Muscle layer of colon (tissue), 2 donors: Measurements from ENCODE around the gene TBC1D2.
A peak's percentile ranks its signal among the peaks of the same experiment; 100 is the strongest.

Source experiments
- H3K27ac ChIP-seq: one replicate; pipeline ENCODE4 v1.7.0; 2013; ENCODE audit warnings: low read depth, mild to moderate bottlenecking, low read length, moderate library complexity
- H3K27me3 ChIP-seq, 2 donors: one replicate each; pipeline ENCODE4 v1.7.0; 2013; ENCODE audit warnings: low read length in 2 of 2, mild to moderate bottlenecking in 2 of 2; ENCODE audit not compliant: insufficient read depth in 2 of 2, control insufficient read depth in 1 of 2
- H3K36me3 ChIP-seq: one replicate; pipeline ENCODE4 v1.7.0; 2013; ENCODE audit warnings: mild to moderate bottlenecking, low read length; ENCODE audit not compliant: insufficient read depth
- H3K4me1 ChIP-seq: one replicate; pipeline ENCODE4 v1.7.0; 2013; ENCODE audit warnings: mild to moderate bottlenecking, low read length; ENCODE audit not compliant: insufficient read depth
- H3K4me3 ChIP-seq, 2 donors: one replicate each; pipeline ENCODE4 v1.7.0; 2013; ENCODE audit warnings: low read length in 2 of 2, low read depth in 1 of 2, mild to moderate bottlenecking in 1 of 2, moderate library complexity in 1 of 2
- H3K9ac ChIP-seq: one replicate; pipeline ENCODE4 v1.7.0; 2013; ENCODE audit warnings: low read length
- H3K9me3 ChIP-seq: one replicate; pipeline ENCODE4 v1.7.0; 2013; ENCODE audit warnings: mild to moderate bottlenecking, low read length
- donor health status: abdominal sarcoma.
- donor health status: Adenocarcinoma of cecum.

Gene TBC1D2

GRCh38 chr9:98195671-98196070 lies 59.8 kb downstream of the TBC1D2 start:
- Histone ChIP-seq H3K9me3 (no peaks in the 10 kb centered on the region), H3K27me3 (peaks cover 0 to 10% of the 10 kb centered on the region in 2 donors), H3K4me1 (no peaks in the 10 kb centered on the region), H3K9ac (no peak overlapping the region), H3K27ac (no peak overlapping the region), H3K36me3 (no peaks in the 10 kb centered on the region), H3K4me3 (no peak overlapping the region)

GRCh38 chr9:98193336-98193944 lies 62.0 kb downstream of the TBC1D2 start:
- no peak overlapping the region for H3K9ac ChIP-seq
- peaks cover 0 to 10% of the 10 kb centered on the region in 2 donors for H3K27me3 ChIP-seq
- H3K4me1 ChIP-seq = no peaks in the 10 kb centered on the region
- H3K4me3 ChIP-seq = peak overlapping the region; percentile 47 to 52
- no peak overlapping the region for H3K27ac ChIP-seq
- H3K36me3 ChIP-seq = no peaks in the 10 kb centered on the region
- no peaks in the 10 kb centered on the region for H3K9me3 ChIP-seq

GRCh38 chr9:98192503-98193335 lies 62.7 kb downstream of the TBC1D2 start, which contains the start of gene CORO2A:
Gene CORO2A, minus strand, starts transcription at chr9:98192637. Its CDS starts 34,977 bp downstream, at chr9:98157660.
- Histone ChIP-seq H3K9ac (no peak within 1 kb of the TSS), H3K27ac (no peak within 1 kb of the TSS), H3K9me3 (no peaks in the 10 kb centered on the region), H3K4me3 (peak within 1 kb of the TSS; percentile 47 to 52), H3K36me3 (no peaks in the 10 kb centered on the region), H3K27me3 (peaks cover 0 to 10% of the 10 kb centered on the region in 2 donors), H3K4me1 (no peaks in the 10 kb centered on the region)

- no peaks in the 10 kb centered on the region for H3K4me1 ChIP-seq
- peak overlapping the region; percentile 8 to 41 for H3K4me3 ChIP-seq
- H3K27me3 ChIP-seq = peaks cover 0 to 10% of the 10 kb centered on the region in 2 donors
- H3K36me3 ChIP-seq = no peaks in the 10 kb centered on the region
- no peaks in the 10 kb centered on the region for H3K9me3 ChIP-seq
- H3K27ac ChIP-seq = no peak overlapping the region
- no peak overlapping the region for H3K9ac ChIP-seq
Measured at GRCh38 chr9:98191671-98192502, 63.6 kb downstream of the TBC1D2 start.

- H3K27me3 ChIP-seq = peaks cover 0 to 10% of the 10 kb centered on the region in 2 donors
- no peak overlapping the region for H3K4me3 ChIP-seq
- H3K4me1 ChIP-seq = no peaks in the 10 kb centered on the region
- H3K27ac ChIP-seq = no peak overlapping the region
- H3K36me3 ChIP-seq = no peaks in the 10 kb centered on the region
- H3K9ac ChIP-seq = no peak overlapping the region
- no peaks in the 10 kb centered on the region for H3K9me3 ChIP-seq
Measured at GRCh38 chr9:98191181-98191608, 64.3 kb downstream of the TBC1D2 start.

- Histone ChIP-seq H3K27ac (no peak overlapping the region), H3K4me1 (no peaks in the 10 kb centered on the region), H3K9ac (no peak overlapping the region), H3K36me3 (no peaks in the 10 kb centered on the region), H3K27me3 (peaks cover 0 to 10% of the 10 kb centered on the region in 2 donors), H3K9me3 (no peaks in the 10 kb centered on the region), H3K4me3 (no peak overlapping the region)
Measured at GRCh38 chr9:98190757-98191105, 64.7 kb downstream of the TBC1D2 start.

- Histone ChIP-seq H3K36me3 (no peaks in the 10 kb centered on the region), H3K4me1 (no peaks in the 10 kb centered on the region), H3K27me3 (peaks cover 0 to 10% of the 10 kb centered on the region in 2 donors), H3K9me3 (no peaks in the 10 kb centered on the region), H3K27ac (no peak overlapping the region), H3K4me3 (no peak overlapping the region), H3K9ac (no peak overlapping the region)
Measured at GRCh38 chr9:98189412-98189811, 66.0 kb downstream of the TBC1D2 start.

GRCh38 chr9:98187926-98188325 lies 67.5 kb downstream of the TBC1D2 start:
- H3K9me3 ChIP-seq = no peaks in the 10 kb centered on the region
- H3K27me3 ChIP-seq = peaks cover 0 to 10% of the 10 kb centered on the region in 2 donors
- H3K4me3 ChIP-seq = no peak overlapping the region
- no peak overlapping the region for H3K9ac ChIP-seq
- H3K36me3 ChIP-seq = no peaks in the 10 kb centered on the region
- no peaks in the 10 kb centered on the region for H3K4me1 ChIP-seq
- H3K27ac ChIP-seq = no peak overlapping the region

- no peaks in the 10 kb centered on the region for H3K4me1 ChIP-seq
- H3K9me3 ChIP-seq = no peaks in the 10 kb centered on the region
- H3K4me3 ChIP-seq = no peak overlapping the region
- no peaks in the 10 kb centered on the region for H3K36me3 ChIP-seq
- no peak overlapping the region for H3K27ac ChIP-seq
- no peak overlapping the region for H3K9ac ChIP-seq
- H3K27me3 ChIP-seq = peaks cover 0 to 1% of the 10 kb centered on the region in 2 donors
Measured at GRCh38 chr9:98186236-98186635, 69.2 kb downstream of the TBC1D2 start.

- Histone ChIP-seq H3K4me3 (no peak overlapping the region), H3K27ac (no peak overlapping the region), H3K9me3 (no peaks in the 10 kb centered on the region), H3K27me3 (no peaks in the 10 kb centered on the region), H3K4me1 (no peaks in the 10 kb centered on the region), H3K36me3 (no peaks in the 10 kb centered on the region), H3K9ac (no peak overlapping the region)
Measured at GRCh38 chr9:98185611-98186171, 69.8 kb downstream of the TBC1D2 start.

- Histone ChIP-seq H3K4me3 (no peak overlapping the region), H3K4me1 (no peaks in the 10 kb centered on the region), H3K27me3 (no peaks in the 10 kb centered on the region), H3K27ac (no peak overlapping the region), H3K36me3 (no peaks in the 10 kb centered on the region), H3K9ac (no peak overlapping the region), H3K9me3 (no peaks in the 10 kb centered on the region)
Measured at GRCh38 chr9:98185021-98185567, 70.4 kb downstream of the TBC1D2 start.
